Epithelial cell of prostate (primary cell): ENCODE data around the gene PIK3CG.
"Not testable (repeated sequence)": the region's sequence is repeated elsewhere in the genome, so short reads cannot be mapped to it uniquely, and the experiment has no call there.

Experiments used
- DNase-seq: peaks from one replicate; pipeline ENCODE4 v3.0.0-alpha.2; 2011; ENCODE audit warnings: low read depth, low spot score
- H3K27ac ChIP-seq: fragments of 450-650 bp; 2 replicates; pipeline ENCODE4 v1.5.1; 2017; ENCODE audit warnings: mild to moderate bottlenecking

The PIK3CG gene

DNA sequence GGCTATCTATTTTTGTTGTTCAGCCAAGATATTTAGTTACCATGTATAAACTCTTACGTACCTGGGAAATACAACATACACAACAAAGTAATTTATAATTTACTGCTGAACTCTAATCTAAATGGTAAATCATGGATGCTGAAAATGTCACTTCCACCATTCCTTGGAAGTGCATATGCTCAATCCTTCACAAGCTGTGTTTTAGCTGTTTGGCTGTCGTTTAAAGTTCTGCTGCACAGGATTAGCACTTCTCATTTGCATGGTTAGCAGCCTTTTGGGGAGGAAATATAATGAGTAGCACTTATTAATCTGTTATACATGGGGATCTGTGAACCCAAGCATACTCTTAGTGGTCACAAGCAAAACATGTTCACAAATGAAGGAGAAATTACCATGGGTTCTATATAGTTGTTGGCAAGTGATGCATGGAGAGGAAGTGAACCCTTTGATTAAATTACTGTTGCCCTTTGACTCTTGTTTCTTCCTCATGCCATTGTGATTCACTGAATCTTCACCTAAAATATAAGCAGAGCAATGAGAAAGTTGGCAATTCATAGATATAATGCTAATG is 18.5 kb downstream of the PIK3CG start:
- H3K27ac ChIP-seq, result no peak overlapping the region
- DNase-seq, result no peak

DNA sequence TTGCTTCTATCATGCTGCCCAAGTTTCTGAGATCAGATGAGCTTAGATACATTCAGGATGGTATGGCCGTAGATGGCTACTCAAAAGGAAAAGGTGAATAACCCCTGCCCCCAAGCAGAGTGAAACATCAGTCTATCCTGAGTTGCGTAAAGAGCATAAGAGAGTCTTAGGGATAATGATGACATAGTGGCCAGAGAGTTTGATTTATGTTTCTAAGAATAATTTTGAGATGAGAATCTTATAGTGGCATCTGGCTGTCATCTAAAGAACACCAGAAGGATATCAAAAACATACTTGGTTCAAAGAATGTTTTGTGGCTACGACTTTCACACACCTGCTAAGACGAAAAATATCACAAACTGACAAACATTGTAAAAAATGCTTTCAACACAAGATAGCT is 20.6 kb downstream of the PIK3CG start:
- no peak overlapping the region for H3K27ac ChIP-seq
- DNase-seq, result no peak

DNA sequence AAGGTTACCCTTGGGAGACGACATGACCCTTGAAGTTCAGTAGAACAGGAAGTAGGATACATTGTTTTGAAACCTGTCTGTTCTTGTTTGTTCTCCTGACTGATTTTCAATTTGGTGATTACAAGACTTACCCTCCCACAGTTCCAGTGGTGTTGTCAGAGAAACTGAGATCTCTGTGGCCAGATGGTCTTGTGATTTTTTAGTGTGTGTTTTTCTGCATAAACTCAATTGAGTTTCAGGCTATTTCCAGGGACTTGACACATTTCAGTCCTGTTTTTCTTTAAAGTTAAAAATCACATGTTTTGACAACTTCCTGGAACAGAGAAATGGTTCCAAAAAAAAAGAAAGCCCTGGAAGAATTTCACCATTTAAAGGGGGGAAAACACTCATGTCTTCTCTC is 22.3 kb downstream of the PIK3CG start:
- DNase-seq, result no peak
- H3K27ac ChIP-seq, result no peak overlapping the region

DNA sequence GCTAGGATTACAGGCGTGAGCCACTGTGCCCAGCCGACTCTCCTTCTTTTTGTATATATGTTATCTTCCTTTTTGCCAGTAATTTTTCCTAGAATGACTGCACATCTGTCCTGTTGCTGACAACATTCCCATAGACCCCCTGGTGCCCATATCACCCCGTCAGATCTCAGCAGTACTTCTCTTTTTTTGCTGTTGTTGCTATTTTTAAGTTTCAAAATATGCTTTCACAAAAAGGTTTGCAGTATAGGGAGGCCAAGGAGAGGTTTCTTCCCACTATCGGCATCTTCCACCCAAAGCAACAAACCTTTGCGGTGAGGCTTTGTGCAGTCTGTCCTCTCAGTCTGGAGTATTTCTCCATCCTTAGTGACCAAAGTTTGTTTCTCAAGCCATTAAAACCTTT is 23.1 kb downstream of the PIK3CG start:
- DNase-seq, result no peak
- H3K27ac ChIP-seq, result no peak overlapping the region

DNA sequence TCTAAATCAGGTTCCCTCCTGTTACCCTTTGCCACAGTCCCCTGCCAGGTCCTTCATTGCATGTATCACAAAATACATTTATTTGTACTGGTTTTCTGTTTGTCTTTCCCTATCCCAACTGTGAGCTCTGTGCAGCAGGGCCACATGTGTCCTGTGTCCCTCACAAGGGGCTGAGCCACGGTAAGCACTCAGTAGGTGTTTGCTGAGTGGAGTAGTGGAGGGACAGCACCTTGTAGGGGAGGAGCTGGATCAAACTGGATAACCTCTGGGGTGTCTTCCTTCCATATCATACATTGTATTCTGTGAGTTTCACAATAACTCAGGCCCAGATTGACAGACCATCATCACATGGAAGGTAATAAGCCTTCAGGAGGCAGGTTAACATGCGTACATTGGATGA is 25.9 kb downstream of the PIK3CG start:
- DNase-seq, result no peak
- no peak overlapping the region for H3K27ac ChIP-seq

DNA sequence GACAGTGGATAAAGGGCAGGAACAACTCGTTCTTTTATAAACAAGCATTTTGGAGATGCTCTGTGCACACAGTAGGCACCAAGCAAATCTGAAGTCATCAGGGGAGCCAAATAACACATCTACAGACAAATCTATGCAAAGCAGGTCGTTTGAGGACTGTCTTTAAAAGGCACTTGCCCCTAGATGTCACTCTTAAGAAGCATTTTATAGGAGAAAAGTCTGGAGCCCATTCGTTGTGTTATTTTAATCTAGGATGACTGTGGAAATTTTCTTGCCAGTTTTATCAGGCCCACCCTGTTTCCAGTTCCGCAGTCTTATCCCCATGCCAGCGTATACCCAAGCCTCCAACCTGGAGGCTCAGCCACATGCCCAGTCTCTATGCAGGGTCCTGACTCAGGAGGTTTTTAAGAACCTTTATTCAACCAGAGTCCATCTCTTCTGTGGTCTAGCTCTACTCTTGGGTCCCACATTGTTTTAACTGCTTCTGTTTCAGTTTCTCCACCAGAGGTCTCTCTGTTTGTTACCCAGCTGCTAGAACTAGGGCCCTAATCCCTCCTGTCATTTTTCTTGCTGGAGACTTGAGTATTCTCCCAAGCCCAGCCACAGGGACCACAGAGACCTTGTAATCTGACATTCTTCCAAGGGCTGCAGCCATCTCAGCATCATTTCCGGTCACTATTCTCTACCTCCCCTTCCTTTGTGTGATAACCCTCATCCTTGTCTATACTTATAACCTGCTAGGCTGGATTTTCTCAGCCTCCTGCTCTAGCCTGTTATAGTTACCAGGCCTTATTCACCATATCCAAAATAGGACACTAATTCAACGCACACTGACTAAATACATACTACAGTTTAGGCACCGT is 26.7 kb downstream of the PIK3CG start:
- no peak for DNase-seq
- no peak overlapping the region for H3K27ac ChIP-seq

DNA sequence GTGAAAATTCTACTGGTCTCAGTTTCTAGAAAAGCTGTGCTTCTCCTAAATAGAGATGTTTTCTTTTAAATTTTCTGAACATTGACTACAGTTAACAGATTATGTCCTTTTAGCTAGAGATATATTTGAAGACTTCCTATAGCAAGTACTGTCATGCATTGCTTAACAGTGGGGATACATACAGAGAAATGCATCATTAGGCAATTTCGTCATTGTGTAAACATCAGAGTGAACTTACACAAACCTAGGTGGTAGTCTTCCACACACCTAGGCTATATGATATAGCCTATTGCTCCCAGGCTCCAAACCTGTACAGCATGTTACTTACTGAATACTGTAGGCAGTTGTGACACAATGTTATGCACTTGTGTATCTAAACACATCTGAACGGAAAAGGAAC is 28.5 kb downstream of the PIK3CG start:
- H3K27ac ChIP-seq, result no peak overlapping the region
- peak; percentile 16 for DNase-seq

DNA sequence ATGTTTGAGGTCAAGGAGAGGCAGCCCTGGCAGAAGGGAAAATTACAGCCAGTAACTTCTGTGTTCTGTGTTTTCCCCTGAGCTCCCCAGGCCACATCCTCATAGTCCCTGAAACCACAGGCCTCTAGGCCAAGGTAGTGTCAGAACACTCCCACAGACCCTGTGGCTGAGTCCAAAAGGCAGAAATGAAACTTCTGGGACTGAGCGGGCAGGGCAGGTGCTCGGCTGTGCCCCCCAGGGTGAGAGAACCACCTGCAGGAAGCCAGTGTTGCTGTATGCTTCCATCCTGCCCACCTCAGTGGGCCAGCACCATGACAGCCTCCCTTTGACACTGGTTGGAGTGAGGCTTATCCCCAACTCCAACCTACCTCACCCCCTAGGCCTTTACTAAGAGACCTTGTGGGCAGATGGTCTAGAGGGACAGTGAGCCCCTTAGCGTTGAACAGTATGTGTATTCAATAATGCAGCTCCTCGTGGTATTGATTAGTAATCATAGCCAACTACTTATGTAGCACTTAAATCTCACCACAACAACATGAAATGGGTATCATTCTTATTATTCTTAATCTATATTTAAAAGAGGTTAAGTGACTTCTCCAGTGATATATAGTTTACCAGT is 30.3 kb downstream of the PIK3CG start:
- DNase-seq, result no peak
- H3K27ac ChIP-seq, result no peak overlapping the region

DNA sequence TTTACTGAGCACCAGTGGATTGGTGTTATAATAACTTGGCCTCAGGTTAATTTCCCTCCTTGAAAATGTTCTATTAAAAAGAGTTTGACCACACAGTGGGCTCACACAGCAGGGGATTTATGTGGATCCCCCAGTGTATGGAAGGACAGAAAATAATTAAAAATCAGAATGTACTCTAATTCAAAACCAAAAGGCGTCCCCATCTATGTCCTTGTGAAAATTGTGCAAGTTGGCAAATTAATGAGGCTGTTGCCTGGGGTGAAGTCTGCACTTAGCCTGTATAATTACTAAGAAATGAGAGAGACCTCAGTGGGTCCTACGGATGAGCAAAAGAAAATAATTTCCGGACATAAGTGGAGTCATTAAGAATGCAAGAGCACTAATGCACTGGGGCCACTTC is 31.1 kb downstream of the PIK3CG start:
- no peak overlapping the region for H3K27ac ChIP-seq
- no peak for DNase-seq

DNA sequence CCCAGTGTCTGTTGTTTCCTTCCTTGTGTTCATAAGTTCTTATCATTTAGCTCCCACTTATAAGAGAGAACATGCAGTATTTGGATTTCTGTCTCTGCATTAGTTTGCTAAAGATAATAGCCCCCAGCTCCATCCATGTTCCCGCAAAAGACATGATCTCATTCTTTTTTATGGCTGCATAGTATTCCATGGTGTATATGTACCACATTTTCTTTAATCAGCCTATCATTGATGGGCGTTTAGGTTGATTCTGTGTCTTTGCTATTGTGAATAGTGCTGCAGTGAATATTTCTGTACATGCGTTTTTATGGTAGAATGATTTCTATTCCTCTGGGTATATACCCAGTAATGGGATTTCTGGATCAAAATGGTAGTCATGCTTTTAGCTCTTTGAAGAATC is 32.5 kb downstream of the PIK3CG start:
- not testable (repeated sequence) for DNase-seq, H3K27ac ChIP-seq

DNA sequence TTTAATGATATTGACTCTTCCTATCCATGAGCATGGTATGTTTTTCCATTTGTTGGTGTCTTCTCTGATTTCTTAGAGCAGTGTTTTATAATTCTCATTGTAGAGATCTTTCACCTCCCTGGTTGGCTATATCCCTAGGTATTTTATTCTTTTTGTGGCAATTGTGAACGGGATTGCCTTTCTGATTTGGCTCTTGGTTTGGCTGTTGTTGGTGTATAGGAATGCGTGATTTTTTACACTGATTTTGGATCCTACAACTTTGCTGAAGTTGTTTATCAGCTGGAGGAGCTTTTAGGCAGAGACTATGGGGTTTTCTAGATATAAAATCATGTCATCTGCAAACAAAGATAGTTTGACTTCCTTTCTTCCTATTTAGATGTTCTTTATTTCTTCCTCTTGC is 33.9 kb downstream of the PIK3CG start:
- DNase-seq, H3K27ac ChIP-seq: not testable (repeated sequence)

DNA sequence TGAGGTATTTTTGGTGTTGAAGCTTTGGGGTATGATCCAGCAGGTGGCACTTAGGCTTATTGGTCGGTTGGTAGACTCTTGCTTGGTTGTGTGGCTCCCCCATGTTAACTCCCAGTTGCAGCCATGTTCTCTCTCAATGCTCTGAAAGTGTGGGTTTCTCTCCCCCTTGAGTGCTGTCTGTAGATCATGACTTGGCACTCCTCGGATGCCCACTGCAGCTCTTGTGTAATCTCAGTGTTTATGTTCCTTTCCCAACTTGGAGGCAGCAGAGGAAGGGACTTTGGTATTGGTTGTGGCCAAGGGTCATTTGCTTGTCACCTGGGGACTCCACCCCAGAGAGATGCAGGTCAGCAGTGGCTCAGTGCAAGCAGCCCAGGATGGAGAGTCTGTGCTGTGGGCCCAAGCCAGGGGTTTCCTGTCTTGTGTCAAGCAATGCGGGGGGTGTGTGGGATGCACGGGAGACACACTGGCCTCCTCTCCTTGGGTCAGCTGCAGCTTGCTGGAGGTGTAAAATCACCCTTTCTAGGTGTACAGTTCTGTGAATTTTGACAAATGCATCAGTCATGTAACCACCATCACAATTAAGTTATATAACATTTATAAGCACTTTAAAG is 36.9 kb downstream of the PIK3CG start:
- no peak for DNase-seq
- no peak overlapping the region for H3K27ac ChIP-seq

DNA sequence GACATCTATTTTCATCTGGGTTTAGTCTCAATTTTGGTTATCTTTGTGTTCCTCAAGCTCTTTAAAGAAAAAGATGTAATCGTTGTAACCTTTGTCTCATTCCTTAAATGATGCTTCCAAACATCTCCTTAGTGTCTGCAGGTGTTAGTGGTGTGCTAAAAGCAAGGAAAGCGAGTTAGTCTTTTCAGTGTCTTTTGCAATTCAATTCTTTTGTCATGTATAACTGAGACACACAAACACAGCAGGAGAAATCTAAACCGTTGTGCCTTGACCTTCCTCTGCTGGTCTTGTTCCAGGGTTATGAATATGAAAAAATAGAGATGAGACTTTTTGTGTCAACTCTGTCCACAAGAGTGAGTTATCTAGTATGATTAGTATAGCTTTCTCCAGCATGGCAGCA is 40.7 kb downstream of the PIK3CG start:
- H3K27ac ChIP-seq, result no peak overlapping the region
- DNase-seq, result no peak

DNA sequence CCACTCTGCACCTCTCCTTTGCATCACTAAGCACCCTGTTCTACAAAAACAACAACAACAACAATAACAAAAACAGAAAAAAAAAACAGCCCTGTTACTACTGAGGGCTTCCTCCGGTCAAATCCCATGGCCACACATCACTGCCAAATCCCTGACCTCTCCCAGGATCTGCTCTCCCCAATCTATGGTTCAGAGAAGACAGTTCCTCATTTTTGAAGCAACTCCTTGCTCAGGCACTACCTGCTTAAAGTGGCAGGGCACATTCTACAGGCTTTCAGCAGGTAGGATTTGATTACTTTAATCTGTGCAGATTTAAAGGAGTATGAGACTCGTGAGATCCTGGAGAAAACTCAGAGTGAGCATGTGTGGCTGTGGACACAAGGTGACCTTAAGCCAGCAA is 46.9 kb downstream of the PIK3CG start:
- DNase-seq, result no peak
- no peak overlapping the region for H3K27ac ChIP-seq

DNA sequence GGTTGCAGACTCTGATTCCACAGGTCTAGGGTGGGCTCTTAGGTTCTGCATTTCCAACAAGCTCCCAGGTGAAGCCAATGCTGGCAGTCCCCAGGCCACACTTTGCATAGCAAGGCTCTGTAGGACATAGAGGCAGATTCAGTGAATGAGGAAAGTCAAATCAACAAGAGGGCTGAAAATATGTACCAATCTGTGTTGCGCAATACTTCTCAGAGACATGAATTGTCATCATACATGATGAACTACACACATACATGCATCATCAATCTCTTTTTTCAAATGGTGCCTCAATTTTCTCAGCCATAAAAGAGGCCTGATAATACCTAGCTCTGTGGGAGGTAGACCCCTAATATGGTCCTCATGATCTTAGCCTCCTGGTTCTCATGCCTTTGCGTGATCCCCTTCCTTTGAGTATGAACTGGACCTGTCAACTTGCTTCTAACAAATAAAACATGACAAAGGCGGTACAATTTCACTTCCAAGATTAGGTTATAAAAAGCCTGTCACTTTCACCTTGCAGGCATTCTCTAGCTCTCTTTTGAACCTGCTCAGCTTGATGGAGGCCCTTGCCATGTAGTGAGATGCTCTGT is 49.0 kb downstream of the PIK3CG start:
- DNase-seq, result no peak
- no peak overlapping the region for H3K27ac ChIP-seq

DNA sequence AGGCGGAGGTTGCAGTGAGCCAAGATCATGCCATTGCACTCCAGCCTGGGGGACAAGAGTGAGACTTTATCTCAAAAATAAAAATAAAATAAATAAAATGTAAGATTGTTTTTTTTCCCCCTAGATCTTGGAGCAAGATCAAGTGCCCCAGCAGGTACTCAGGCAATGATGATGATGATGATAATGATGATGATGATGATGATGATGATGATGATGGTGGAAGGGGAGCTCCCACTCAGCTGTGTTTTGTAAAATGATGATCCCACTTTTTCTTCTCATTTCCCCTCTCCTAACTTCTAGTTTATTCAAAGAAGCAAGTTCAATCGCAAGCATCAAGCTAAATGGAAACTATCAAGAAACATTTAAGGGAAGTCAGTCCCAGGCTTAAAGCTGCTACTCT is 50.3 kb downstream of the PIK3CG start:
- no peak for DNase-seq
- no peak overlapping the region for H3K27ac ChIP-seq

DNA sequence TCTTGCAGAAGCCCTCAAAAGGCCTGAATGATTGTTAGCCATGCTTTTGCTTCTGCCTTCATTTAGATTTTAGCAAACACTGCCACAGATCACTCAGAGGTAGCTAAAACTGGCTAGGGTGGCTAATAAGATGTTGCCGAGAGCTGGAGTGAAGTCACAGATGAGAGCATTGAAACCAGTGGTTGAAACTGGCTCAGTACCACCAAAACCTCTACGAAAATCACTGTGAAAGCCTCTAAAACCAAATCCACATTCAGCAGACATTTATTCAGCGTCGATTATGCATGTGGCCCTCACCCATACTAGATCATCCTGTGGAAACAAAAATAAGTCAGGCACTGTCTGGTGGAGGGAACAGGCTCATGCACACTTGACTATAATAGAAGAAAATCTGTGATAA is 50.8 kb downstream of the PIK3CG start:
- DNase-seq, result no peak
- no peak overlapping the region for H3K27ac ChIP-seq

DNA sequence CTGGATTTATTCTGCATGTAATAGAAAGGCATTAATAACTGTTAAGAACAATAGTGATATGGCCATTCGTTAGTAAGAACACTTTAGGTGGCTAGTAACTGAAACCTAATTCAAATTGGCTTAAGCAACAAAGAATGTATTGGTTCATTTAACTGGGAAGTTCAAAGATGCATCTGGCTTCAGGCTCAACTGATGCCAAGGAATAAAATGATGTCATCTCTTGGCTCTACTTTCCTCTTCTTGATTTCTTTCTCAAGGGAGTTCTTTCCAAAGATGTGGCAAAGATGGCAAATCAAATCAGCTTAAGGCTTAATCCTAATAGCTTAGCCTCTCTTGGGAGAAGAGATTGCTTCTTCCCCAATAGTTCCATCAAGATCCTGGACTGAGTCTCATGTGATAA is 51.6 kb downstream of the PIK3CG start:
- no peak overlapping the region for H3K27ac ChIP-seq
- no peak for DNase-seq

DNA sequence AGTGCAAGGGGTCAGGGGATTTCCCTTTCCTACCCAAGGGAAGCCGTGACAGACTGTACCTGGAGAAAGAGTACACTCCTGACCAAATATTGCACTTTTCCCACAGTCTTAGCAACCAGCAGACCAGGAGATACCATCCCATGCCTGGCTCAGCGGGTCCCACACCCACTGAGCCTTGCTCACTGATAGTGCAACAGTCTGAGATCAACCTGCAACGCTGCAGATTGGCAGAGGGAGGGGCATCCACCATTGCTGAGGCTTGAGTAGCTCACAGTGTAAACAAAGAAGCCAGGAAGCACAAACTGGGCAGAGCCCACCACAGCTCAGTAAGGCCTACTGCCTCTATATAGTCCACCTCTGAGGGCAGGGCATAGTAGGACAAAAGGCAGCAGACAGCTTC is 53.9 kb downstream of the PIK3CG start:
- no peak overlapping the region for H3K27ac ChIP-seq
- no peak for DNase-seq

DNA sequence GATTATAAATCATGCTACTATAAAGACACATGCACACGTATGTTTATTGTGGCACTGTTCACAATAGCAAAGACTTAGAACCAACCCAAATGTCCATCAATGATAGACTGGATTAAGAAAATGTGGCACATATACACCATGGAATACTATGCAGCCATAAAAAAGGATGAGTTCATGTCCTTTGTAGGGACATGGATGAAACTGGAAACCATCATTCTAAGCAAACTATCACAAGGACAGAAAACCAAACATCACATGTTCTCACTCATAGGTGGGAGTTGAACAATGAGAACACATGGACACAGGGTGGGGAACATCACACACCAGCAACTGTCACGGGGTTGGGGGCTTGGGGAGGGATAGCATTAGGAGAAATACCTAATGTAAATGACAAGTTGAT is 59.4 kb downstream of the PIK3CG start:
- H3K27ac ChIP-seq, DNase-seq: not testable (repeated sequence)

DNA sequence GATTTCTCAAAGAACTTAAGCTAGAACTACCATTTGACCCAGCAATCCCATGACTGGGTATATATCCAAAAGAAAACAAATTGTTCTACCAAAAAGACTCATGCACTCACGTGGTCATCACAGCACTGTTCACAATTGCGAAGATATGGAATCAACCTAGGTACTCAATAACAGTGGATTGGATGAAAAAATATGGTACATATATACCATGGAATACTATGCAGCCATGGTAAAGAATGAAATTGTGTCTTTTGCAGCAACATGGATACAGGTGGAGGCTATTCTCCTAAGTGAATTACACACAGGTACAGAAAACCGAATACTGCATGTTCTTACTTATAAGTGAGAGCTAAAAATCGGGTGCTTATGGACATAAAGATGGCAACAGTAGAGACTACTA is 61.8 kb downstream of the PIK3CG start:
- DNase-seq, result no peak
- no peak overlapping the region for H3K27ac ChIP-seq
